Measurements from ENCODE around the gene KLK3.

- TF ChIP-seq MXI1 (IDR thresholded peaks at IDR 0.05; ENCODE audit: borderline replicate concordance, low read depth, low read length) (no peak), HOMEZ (CRISPR knock-in tag; IDR thresholded peaks at IDR 0.05; ENCODE audit: low read depth) (no peak), KAT7 (CRISPR knock-in tag; IDR thresholded peaks at IDR 0.05; ENCODE audit: borderline replicate concordance) (no peak), MEF2D (CRISPR knock-in tag; IDR thresholded peaks at IDR 0.05) (no peak), ZNF678 (CRISPR knock-in tag; IDR thresholded peaks at IDR 0.05) (no peak), ATF6 (CRISPR knock-in tag; conservative IDR thresholded peaks at IDR 0.05) (no peak), THAP8 (CRISPR knock-in tag; IDR thresholded peaks at IDR 0.05; ENCODE audit: borderline replicate concordance) (no peak), TAF1 (CRISPR knock-in tag; IDR thresholded peaks at IDR 0.05) (no peak), POLR2AphosphoS5 (IDR thresholded peaks at IDR 0.05; ENCODE audit: low read depth, low read length) (no peak), ATF2 (CRISPR knock-in tag; IDR thresholded peaks at IDR 0.05) (no peak), EZH2 (conservative IDR thresholded peaks at IDR 0.05; ENCODE audit: low read depth, low read length) (no peak), XRCC5 (optimal IDR thresholded peaks at IDR 0.05; ENCODE audit: low read length) (no peak), E2F1 (CRISPR knock-in tag; IDR thresholded peaks at IDR 0.05) (no peak), ZNF329 (CRISPR knock-in tag; IDR thresholded peaks at IDR 0.05; ENCODE audit: low read depth) (no peak)
Measured at GRCh38 chr19:50854636-50855410, at the start of gene KLK3.

All from HepG2 (cell line).